ENCODE results near the gene EXOC7. TPM values are rescaled to one million over a fixed set of nuclear protein-coding genes. Genes with fewer than 3 reads are reported as not detected.
A peak's percentile ranks its signal among the peaks of the same experiment; 100 is the strongest.

EXOC7 gene
- total and polyA plus RNA-seq, 12 donors: 37.9 to 97.5 (median 82.1) TPM

DNA sequence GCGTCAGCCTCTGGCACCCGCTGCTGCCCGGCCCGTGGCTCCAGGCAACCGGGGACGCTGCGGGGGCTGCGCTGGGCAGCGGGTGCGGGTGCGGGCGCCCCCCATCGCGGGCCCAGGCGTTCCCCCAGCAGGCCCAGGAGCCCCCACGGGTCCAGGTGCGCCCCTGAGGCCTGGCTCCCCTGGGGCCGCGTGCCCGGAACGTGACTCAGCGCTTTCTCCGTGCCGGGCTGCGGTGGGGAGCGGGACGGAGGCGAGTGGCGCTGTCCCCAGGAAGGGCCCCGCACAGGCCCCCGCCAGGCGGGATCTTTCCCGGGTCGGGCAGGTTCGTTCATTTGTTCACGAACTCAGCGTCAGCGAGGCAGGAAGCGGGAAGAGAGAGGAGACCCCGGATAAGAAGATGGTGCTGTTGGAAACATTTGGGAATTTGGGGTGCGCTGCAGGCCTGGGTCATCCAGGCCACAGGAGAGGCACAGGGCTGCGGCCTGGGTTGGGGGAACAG lies 18.4 kb upstream of the EXOC7 start:
- intact Hi-C loops (cut with DNase I): loop anchor here (1.0 to 10.0 kb wide), 12 partner anchors 25 to 177 kb away; no protein-coding TSS in a partner anchor
- DNase-seq (peak in 1 of 2 donors; percentile 31), ATAC-seq (peak; percentile 25 to 63 (median 42))
- H3K9me3 ChIP-seq: no peaks in the 10 kb centered on the region
- H3K36me3 ChIP-seq: no peaks in the 10 kb centered on the region
- TF ChIP-seq, protein P1, sequence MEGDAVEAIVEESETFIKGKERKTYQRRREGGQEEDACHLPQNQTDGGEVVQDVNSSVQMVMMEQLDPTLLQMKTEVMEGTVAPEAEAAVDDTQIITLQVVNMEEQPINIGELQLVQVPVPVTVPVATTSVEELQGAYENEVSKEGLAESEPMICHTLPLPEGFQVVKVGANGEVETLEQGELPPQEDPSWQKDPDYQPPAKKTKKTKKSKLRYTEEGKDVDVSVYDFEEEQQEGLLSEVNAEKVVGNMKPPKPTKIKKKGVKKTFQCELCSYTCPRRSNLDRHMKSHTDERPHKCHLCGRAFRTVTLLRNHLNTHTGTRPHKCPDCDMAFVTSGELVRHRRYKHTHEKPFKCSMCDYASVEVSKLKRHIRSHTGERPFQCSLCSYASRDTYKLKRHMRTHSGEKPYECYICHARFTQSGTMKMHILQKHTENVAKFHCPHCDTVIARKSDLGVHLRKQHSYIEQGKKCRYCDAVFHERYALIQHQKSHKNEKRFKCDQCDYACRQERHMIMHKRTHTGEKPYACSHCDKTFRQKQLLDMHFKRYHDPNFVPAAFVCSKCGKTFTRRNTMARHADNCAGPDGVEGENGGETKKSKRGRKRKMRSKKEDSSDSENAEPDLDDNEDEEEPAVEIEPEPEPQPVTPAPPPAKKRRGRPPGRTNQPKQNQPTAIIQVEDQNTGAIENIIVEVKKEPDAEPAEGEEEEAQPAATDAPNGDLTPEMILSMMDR (IDR thresholded peaks at IDR 0.05): no peak
- 31 to 33% methylated on average over 37 to 42 of the region's 42 CpGs for WGBS, 2 donors
- peak overlapping the region in 4 of 10 donors; percentile 22 to 69 (median 42) for H3K27ac ChIP-seq
- H3K27me3 ChIP-seq: no peaks in the 10 kb centered on the region
- peaks cover 0 to 14% (median 6%) of the 10 kb centered on the region in 9 donors for H3K4me1 ChIP-seq
- H3K4me3 ChIP-seq: peak overlapping the region; percentile 25 to 55 (median 50)

DNA sequence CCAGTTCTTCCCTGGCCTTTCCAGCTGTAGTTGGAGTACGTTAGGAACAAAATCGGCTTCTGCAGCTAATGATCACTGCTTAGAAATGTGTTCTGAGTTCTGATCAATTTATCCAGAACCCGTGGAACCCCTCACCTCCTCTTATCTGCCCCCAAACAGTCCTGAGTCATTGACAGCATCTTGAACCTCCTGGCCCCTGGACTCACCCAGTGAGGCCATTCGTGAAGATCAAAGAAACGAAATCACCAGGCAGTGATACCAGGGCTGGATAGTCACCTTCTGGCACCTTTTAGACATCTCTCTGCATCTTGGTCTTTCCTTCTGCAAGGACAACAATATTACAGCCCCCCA lies 17.0 kb upstream of the EXOC7 start:
- ATAC-seq (no peak), DNase-seq (no peak)
- TF ChIP-seq, protein P1 (IDR thresholded peaks at IDR 0.05): no peak
- 91 to 94% methylated on average over 5 of the region's 5 CpGs for WGBS, 2 donors
- intact Hi-C loops (cut with DNase I): loop anchor here (1.0 to 10.0 kb wide), 13 partner anchors 26 to 178 kb away; no protein-coding TSS in a partner anchor
- no peak overlapping the region for H3K27ac ChIP-seq
- peaks cover 0 to 14% (median 6%) of the 10 kb centered on the region in 9 donors for H3K4me1 ChIP-seq
- no peaks in the 10 kb centered on the region for H3K36me3 ChIP-seq
- no peaks in the 10 kb centered on the region for H3K27me3 ChIP-seq
- no peak overlapping the region for H3K4me3 ChIP-seq
- H3K9me3 ChIP-seq: no peaks in the 10 kb centered on the region

DNA sequence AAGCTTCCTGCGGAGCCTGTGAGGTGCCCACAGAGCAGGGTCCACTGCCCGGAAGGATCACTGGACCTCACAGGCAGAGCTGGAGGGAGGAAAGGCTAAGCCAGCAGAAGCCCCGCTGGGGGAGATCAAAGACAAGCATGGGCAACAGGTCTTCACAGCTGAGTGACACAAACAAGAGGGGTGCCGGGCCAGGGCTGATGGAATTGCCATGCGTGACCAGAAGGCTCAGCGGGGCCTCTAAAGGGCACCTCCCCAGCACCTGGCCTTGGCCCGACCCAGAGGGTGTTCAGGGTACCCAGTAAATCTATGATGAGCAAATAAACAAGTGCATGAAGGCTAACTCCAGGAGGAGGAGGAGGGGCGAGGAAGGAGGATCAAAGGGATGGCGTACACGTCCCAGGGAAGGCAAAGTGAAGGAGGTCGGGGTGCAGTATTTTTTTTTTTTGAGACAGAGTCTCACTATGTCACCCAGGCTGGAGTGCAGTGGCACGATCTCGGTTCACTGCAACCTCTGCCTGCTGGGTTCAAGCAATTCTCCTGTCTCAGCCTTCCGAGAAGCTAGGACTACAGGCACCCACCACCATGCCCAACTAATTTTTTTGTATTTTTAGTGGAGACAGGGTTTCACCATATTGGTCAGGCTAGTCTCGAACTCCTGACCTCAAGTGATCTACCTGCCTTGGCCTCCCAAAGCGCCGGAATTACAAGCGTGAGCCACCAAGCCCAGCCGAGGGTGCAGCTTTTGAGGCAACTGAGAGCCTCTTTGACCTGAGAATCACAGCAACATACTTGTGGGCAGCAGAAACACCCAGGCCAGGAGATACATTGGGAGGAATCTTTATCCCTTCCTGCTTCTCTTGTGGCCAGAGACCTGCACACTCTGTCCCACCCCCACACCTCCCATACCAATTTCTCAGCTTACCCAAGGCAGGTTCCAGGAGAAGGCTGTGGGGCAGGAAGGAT lies 16.1 kb upstream of the EXOC7 start:
- intact Hi-C loops (cut with DNase I): loop anchor here in 9 of 10 donors (1.0 to 10.0 kb wide), 11 partner anchors 27 to 179 kb away; no protein-coding TSS in a partner anchor
- Histone ChIP-seq H3K27ac (no peak overlapping the region), H3K9me3 (no peaks in the 10 kb centered on the region), H3K27me3 (no peaks in the 10 kb centered on the region), H3K36me3 (no peaks in the 10 kb centered on the region), H3K4me3 (no peak overlapping the region), H3K4me1 (peaks cover 0 to 14% (median 6%) of the 10 kb centered on the region in 9 donors)
- no peak for ATAC-seq
- WGBS, 2 donors: 83 to 85% methylated on average over 19 of the region's 19 CpGs
- DNase-seq: no peak
- TF ChIP-seq, protein P1 (IDR thresholded peaks at IDR 0.05): no peak

DNA sequence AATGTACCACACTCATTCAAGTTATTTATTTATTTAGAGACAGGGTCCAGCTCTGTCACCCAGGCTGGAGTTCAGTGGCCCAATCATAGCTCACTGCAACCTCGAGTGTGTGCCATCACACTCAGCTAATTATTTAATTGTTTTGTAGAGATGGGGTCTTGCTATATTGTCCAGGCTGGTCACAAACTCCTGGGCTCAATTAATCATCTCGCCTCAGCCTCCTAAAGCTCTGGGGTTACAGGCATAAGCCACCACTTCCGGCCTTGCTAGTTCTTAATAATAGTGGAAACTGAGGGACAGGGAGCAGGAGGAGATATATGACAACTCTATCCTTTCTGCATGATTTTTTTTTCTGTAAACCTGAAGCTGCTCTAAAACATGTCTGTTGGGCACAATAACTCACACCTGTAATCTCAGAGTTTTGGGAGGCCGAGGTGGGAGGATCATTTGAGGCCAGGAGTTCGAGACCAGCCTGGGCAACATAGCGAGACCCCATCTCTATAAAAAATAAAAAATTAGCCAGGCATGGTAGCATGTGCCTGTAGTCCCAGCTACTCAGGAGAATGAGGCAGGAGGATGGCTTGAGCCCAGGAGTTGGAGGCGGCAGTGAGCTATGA lies 11.7 kb upstream of the EXOC7 start:
- DNase-seq (no peak), ATAC-seq (no peak)
- Histone ChIP-seq H3K27ac (no peak overlapping the region), H3K9me3 (no peaks in the 10 kb centered on the region), H3K4me1 (no peaks in the 10 kb centered on the region), H3K4me3 (no peak overlapping the region), H3K27me3 (no peaks in the 10 kb centered on the region), H3K36me3 (no peaks in the 10 kb centered on the region)
- intact Hi-C loops (cut with DNase I): no loop called here
- TF ChIP-seq, protein P1 (IDR thresholded peaks at IDR 0.05): no peak
- WGBS, 2 donors: 88 to 90% methylated on average over 7 of the region's 7 CpGs

All from heart right ventricle (tissue), 16 donors.